GM10266 (cell line): ENCODE measurements around the gene PELI2.

Source experiments
- DNase-seq: peaks from one replicate; pipeline ENCODE4 v3.0.0; 2012; ENCODE audit errors: extremely low spot score
- TF ChIP-seq, protein P1 (sequence below): IDR thresholded peaks from 2 replicates; pipeline ENCODE4 v1.5.1; 2012; ENCODE audit warnings: mild to moderate bottlenecking, low read depth; ENCODE audit not compliant: control insufficient read depth, insufficient read depth; ENCODE audit errors: missing control alignments

PELI2 gene

GRCh38 chr14:56199095-56199981 is 81.1 kb downstream of the PELI2 start:
- TF ChIP-seq, protein P1, sequence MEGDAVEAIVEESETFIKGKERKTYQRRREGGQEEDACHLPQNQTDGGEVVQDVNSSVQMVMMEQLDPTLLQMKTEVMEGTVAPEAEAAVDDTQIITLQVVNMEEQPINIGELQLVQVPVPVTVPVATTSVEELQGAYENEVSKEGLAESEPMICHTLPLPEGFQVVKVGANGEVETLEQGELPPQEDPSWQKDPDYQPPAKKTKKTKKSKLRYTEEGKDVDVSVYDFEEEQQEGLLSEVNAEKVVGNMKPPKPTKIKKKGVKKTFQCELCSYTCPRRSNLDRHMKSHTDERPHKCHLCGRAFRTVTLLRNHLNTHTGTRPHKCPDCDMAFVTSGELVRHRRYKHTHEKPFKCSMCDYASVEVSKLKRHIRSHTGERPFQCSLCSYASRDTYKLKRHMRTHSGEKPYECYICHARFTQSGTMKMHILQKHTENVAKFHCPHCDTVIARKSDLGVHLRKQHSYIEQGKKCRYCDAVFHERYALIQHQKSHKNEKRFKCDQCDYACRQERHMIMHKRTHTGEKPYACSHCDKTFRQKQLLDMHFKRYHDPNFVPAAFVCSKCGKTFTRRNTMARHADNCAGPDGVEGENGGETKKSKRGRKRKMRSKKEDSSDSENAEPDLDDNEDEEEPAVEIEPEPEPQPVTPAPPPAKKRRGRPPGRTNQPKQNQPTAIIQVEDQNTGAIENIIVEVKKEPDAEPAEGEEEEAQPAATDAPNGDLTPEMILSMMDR: no peak

DNA sequence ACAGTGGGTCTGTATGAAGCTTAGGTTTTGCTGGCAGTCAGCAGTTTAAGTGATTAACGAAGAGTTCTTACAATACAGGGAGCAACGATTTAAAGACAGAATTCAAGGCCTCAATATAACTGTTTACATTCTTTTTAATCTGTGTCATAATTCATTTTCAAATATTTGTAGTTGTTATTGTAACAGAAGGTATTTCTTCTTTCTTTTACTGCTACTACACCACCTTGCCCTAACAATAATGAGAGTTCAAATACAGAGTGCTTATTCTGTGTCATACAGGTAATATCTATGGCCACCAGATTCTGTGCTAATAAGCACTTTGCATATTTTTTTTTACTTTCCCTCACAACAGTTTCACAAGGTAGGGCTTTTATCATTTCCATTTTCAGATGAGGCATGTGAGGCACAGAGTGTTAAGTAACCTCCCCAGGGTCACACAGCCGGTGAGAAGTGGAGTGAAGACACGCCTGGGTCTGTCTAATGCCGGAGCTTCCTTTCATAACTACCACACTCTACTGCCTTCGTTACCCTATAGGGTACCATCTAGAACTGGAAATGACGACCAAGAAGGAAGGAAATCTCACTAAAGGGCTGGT is 81.9 kb downstream of the PELI2 start:
- TF ChIP-seq, protein P1: no peak
- no peak for DNase-seq

More at GRCh38 chr14:56199095-56199981, 81.1 kb downstream of the PELI2 start:
- peak; percentile 12 for DNase-seq

DNA sequence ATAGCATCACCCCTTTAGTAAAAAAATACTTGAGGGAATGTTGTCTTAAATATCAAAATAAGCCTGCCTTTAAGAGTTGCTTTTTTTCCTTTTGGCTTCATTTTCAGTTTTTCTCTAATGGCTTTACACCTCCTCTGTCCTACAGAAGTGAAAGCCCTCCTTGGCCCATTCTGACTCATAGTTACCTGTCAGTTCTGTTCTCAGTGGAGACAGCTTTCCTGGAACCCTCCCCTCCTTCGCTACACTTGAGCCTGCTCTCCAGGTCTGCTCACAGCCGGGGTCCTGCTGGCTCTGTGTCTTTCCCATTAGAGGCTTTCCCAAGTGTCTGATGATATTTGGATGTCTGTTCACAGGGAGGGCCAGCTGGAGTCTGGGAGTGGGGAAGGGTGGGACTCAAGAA is 84.0 kb downstream of the PELI2 start:
- TF ChIP-seq, protein P1: no peak
- no peak for DNase-seq

GRCh38 chr14:56205881-56206280 is 87.7 kb downstream of the PELI2 start:
- TF ChIP-seq, protein P1: no peak
- no peak for DNase-seq

DNA sequence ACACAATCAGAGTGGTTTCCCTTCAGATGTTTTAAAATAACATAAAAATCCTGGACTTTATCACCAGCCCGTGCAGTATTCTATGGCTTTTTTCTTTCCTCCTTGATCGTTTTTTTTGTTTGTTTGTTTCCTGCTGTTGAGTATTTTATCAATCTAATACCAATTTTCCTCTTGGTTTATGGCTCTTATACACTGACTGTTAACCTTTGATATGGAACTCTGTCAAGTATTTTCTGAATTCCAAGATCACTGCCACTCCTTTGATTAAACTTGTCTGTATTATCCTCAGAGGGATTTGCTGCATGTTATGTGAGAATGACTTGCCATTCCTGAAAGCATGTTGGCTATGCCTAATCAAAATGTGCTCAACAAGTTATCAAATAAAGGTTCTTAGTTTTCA is 88.4 kb downstream of the PELI2 start:
- no peak for DNase-seq
- TF ChIP-seq, protein P1: no peak

DNA sequence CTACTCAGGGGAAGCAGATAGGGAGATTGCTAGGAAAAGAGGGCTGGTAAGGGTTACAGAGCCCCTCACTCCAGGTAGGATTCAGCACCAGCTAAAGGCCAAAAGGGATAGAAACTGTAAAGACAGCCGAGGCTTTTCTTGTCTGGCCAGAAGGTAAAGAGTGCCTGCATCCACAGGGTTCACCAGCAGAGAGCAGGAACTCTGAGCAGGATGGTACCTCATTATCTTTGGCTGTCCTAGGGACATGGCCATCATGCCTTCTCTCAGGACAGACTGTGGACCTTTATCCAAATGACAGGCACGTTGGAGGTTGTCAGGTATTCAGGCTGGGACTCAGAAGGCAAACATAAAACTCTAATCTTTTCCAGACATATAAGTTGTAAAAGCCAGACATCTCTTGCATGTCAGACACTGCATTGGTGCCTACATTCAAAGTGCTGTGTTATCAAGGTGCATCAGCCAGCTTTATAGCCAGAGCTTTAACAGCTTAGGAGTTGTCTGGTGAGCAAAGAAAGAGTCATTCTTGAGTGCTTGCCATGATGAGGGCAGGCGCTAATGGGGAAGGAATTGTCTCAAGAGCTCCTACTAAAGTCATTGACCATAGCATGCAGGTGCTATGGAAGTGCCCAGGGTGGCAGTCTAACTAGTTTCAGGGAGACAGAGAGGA is 89.5 kb downstream of the PELI2 start:
- TF ChIP-seq, protein P1: no peak
- no peak for DNase-seq
